ENCODE data around the gene CHRNA4. TPM values are rescaled to one million over a fixed set of nuclear protein-coding genes. Genes with fewer than 3 reads are reported as not detected.

CHRNA4 gene
- total RNA-seq, 2 donors from 2014 or later, result not detected

- ATAC-seq (no peak), DNase-seq (no peak)
- intact Hi-C loops (cut with DNase I, micrococcal nuclease), result no loop called here
Observed at GRCh38 chr20:63356931-63357879, 3.9 kb downstream of the CHRNA4 start.

- ATAC-seq (no peak), DNase-seq (no peak)
- intact Hi-C loops (cut with DNase I, micrococcal nuclease), result no loop called here
Observed at GRCh38 chr20:63356511-63356910, 4.6 kb downstream of the CHRNA4 start.

GRCh38 chr20:63355781-63356295, 5.3 kb downstream of the CHRNA4 start:
- intact Hi-C loops (cut with DNase I, micrococcal nuclease), result no loop called here
- DNase-seq, result no peak
- ATAC-seq, result no peak

- intact Hi-C loops (cut with DNase I, micrococcal nuclease), result no loop called here
Observed at GRCh38 chr20:63354636-63355350, 6.4 kb downstream of the CHRNA4 start.

GRCh38 chr20:63352811-63353221, 8.3 kb downstream of the CHRNA4 start:
- no peak for DNase-seq
- intact Hi-C loops (cut with DNase I, micrococcal nuclease), result no loop called here
- no peak for ATAC-seq

More at GRCh38 chr20:63354636-63355350, 6.4 kb downstream of the CHRNA4 start:
- DNase-seq, result no peak
- ATAC-seq, result no peak

- ATAC-seq, result no peak
- intact Hi-C loops (cut with DNase I, micrococcal nuclease), result no loop called here
- DNase-seq, result no peak
Observed at GRCh38 chr20:63351811-63352591, 9.1 kb downstream of the CHRNA4 start.

- no peak for DNase-seq
- intact Hi-C loops (cut with DNase I, micrococcal nuclease), result no loop called here
- no peak for ATAC-seq
Observed at GRCh38 chr20:63351326-63351700, 9.8 kb downstream of the CHRNA4 start.

GRCh38 chr20:63350597-63351325, 10.4 kb downstream of the CHRNA4 start:
- DNase-seq (no peak), ATAC-seq (no peak)
- intact Hi-C loops (cut with DNase I, micrococcal nuclease), result no loop called here

GRCh38 chr20:63350196-63350595, 11.0 kb downstream of the CHRNA4 start:
- intact Hi-C loops (cut with DNase I, micrococcal nuclease), result no loop called here
- ATAC-seq, result no peak
- DNase-seq, result no peak

GRCh38 chr20:63349516-63349895, 11.6 kb downstream of the CHRNA4 start:
- no peak for DNase-seq
- intact Hi-C loops (cut with DNase I, micrococcal nuclease), result no loop called here
- no peak for ATAC-seq

- intact Hi-C loops (cut with DNase I, micrococcal nuclease), result no loop called here
- ATAC-seq, result no peak
- no peak for DNase-seq
Observed at GRCh38 chr20:63348828-63349515, 12.2 kb downstream of the CHRNA4 start.

- DNase-seq (no peak), ATAC-seq (no peak)
- intact Hi-C loops (cut with DNase I, micrococcal nuclease), result no loop called here
Observed at GRCh38 chr20:63347950-63348827, 13.0 kb downstream of the CHRNA4 start.

GRCh38 chr20:63347081-63347741, 13.9 kb downstream of the CHRNA4 start:
- no peak for ATAC-seq
- no peak for DNase-seq
- intact Hi-C loops (cut with DNase I, micrococcal nuclease), result no loop called here

- intact Hi-C loops (cut with DNase I, micrococcal nuclease), result no loop called here
- no peak for DNase-seq
- no peak for ATAC-seq
Observed at GRCh38 chr20:63346131-63347080, 14.7 kb downstream of the CHRNA4 start.

GRCh38 chr20:63345328-63346100, 15.6 kb downstream of the CHRNA4 start:
- intact Hi-C loops (cut with DNase I, micrococcal nuclease), result no loop called here
- ATAC-seq (no peak), DNase-seq (no peak)

All from left colon (tissue), 2 donors.